Caco-2 (cell line): ENCODE measurements around the gene ATF2. TPM values are rescaled to one million over a fixed set of nuclear protein-coding genes. Genes with fewer than 3 reads are reported as not detected.

ENCODE experiments used
- BruUV-seq: library from RNA; stranded (reverse); fragments of 400-500 nt; replicated peaks from 2 replicates; lab custom pipeline; 2021; lab: Mats Ljungman, UMichigan
- CTCF ChIA-PET: fragments of 300-600 bp; sonication (Branson Sonifier 250); formaldehyde crosslinking; loops from one replicate; lab custom pipeline; 2022; ENCODE audit warnings: antibody characterized with exemption; lab: Charles Lee
- POLR2A ChIA-PET: fragments of 300-600 bp; sonication (Branson Sonifier 250); formaldehyde crosslinking; loops from one replicate; lab custom pipeline; 2022; ENCODE audit warnings: antibody characterized with exemption; lab: Charles Lee
- DNase-seq, 2 experiments: peaks; one replicate each; pipeline versions ENCODE4 v3.0.0 to v3.0.0-alpha.2; 2020 to 2022
- H3K27me3 ChIP-seq: replicated peaks from 2 replicates; pipeline ENCODE4 v1.6.0; 2011; ENCODE audit warnings: low read length; ENCODE audit not compliant: control insufficient read depth, insufficient read depth
- H3K36me3 ChIP-seq: 2 replicates; pipeline ENCODE4 v1.5.1; 2011; ENCODE audit warnings: low read length; ENCODE audit not compliant: control insufficient read depth, insufficient read depth
- H3K4me1 ChIP-seq: fragments of 250-450 bp; sonication (Bioruptor Pico); 2 replicates; pipeline ENCODE4 v1.5.1; 2020; ENCODE audit warnings: mild to moderate bottlenecking
- H3K4me3 ChIP-seq: 2 replicates; pipeline ENCODE4 v1.5.1; 2011; ENCODE audit warnings: low read depth, mild to moderate bottlenecking, control low read depth, low read length
- H3K9me3 ChIP-seq: fragments of 250-450 bp; sonication (Bioruptor Pico); 2 replicates; pipeline ENCODE4 v1.5.1; 2020; ENCODE audit warnings: mild to moderate bottlenecking, moderate library complexity
- H3K27ac Mint-ChIP-seq: one replicate; pipeline ENCODE4 v1.8.0; 2022; ENCODE audit warnings: mixed read lengths; ENCODE audit not compliant: unreplicated experiment
- H3K27me3 Mint-ChIP-seq: one replicate; pipeline ENCODE4 v1.8.0; 2022; ENCODE audit warnings: mixed read lengths; ENCODE audit not compliant: insufficient read depth, unreplicated experiment
- H3K36me3 Mint-ChIP-seq: one replicate; pipeline ENCODE4 v1.8.0; 2022; ENCODE audit warnings: mild to moderate bottlenecking, mixed read lengths; ENCODE audit not compliant: insufficient read depth, unreplicated experiment
- H3K4me1 Mint-ChIP-seq: one replicate; pipeline ENCODE4 v1.8.0; 2022; ENCODE audit warnings: low read depth, mixed read lengths; ENCODE audit not compliant: unreplicated experiment
- H3K4me3 Mint-ChIP-seq: one replicate; pipeline ENCODE4 v1.8.0; 2022; ENCODE audit warnings: mild to moderate bottlenecking, moderate library complexity, mixed read lengths; ENCODE audit not compliant: unreplicated experiment
- H3K9me3 Mint-ChIP-seq: one replicate; pipeline ENCODE4 v1.8.0; 2022; ENCODE audit warnings: mixed read lengths; ENCODE audit not compliant: unreplicated experiment
- intact Hi-C: fragments of 100-400 bp; cut with micrococcal nuclease; formaldehyde crosslinking; loops from one replicate; pipeline ENCODE4 v1.10.0; 2022; ENCODE audit not compliant: unreplicated experiment
- total RNA-seq: library from RNA; stranded (reverse); gene quantifications from 2 replicates; pipeline ENCODE4 v1.2.3, GENCODE V29; 2022
- TF ChIP-seq, protein P1 (sequence below), 2 experiments: fragments of 200-600 bp in 1 of 2; IDR thresholded peaks; 1 replicate in 1 of 2; 2 replicates in 1 of 2; pipeline versions ENCODE4 v1.5.1 to v1.8.0; 2011 to 2022; ENCODE audit warnings: antibody characterized with exemption in 1 of 2, control low read depth in 1 of 2, inconsistent platforms in 1 of 2, low read depth in 1 of 2, low read length in 1 of 2, mild to moderate bottlenecking in 1 of 2, moderate library complexity in 1 of 2; ENCODE audit not compliant: insufficient read depth in 1 of 2, severe bottlenecking in 1 of 2, unreplicated experiment in 1 of 2

Gene ATF2
- total RNA-seq, 1 experiment from 2014 or later: 47.1 TPM

- no TSS peak for BruUV-seq
- Mint-ChIP-seq H3K36me3 (peaks cover 53% of the 10 kb centered on the region), H3K27ac (no peak overlapping the region), H3K4me1 (peaks cover 3% of the 10 kb centered on the region), H3K9me3 (no peaks in the 10 kb centered on the region), H3K4me3 (no peak overlapping the region), H3K27me3 (no peaks in the 10 kb centered on the region)
- no peaks in the 10 kb centered on the region for H3K27me3 ChIP-seq
- no peaks in the 10 kb centered on the region for H3K9me3 ChIP-seq
- ChIA-PET POLR2A (no interaction called here), CTCF (no interaction called here)
- DNase-seq: no peak
- TF ChIP-seq, protein P1, sequence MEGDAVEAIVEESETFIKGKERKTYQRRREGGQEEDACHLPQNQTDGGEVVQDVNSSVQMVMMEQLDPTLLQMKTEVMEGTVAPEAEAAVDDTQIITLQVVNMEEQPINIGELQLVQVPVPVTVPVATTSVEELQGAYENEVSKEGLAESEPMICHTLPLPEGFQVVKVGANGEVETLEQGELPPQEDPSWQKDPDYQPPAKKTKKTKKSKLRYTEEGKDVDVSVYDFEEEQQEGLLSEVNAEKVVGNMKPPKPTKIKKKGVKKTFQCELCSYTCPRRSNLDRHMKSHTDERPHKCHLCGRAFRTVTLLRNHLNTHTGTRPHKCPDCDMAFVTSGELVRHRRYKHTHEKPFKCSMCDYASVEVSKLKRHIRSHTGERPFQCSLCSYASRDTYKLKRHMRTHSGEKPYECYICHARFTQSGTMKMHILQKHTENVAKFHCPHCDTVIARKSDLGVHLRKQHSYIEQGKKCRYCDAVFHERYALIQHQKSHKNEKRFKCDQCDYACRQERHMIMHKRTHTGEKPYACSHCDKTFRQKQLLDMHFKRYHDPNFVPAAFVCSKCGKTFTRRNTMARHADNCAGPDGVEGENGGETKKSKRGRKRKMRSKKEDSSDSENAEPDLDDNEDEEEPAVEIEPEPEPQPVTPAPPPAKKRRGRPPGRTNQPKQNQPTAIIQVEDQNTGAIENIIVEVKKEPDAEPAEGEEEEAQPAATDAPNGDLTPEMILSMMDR (IDR thresholded peaks at IDR 0.05; ENCODE audit: insufficient read depth in 1 of 2, low read depth in 1 of 2, low read length in 1 of 2, severe bottlenecking in 1 of 2, unreplicated experiment in 1 of 2): no peak
- intact Hi-C loops: no loop called here
- no peaks in the 10 kb centered on the region for H3K4me1 ChIP-seq
- 0 out of 2 replicates have a peak, but pooled peaks cover 1% of the 10 kb centered on the region for H3K36me3 ChIP-seq
- H3K4me3 ChIP-seq: no peak overlapping the region
Observed at GRCh38 chr2:175176624-175177023, 8.6 kb upstream of the ATF2 start.

DNA sequence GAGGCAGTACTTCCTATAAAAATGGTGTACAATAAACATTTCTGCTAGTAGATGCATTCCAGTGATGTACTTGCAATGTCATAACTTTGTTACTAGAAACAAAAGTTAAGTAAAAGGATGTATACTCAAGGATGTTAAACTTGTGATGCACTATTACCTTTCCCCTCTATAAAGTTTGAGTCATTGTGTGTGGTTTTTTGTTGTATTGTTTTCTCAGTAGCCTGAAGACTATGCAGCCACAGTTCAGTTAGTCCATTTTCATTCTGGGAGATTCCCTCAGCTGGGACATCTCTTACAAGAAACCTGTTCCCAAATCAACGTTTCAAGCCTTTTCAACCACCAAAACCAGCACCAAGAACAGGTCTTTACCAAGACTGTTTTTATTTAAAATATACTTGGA lies 7.9 kb upstream of the ATF2 start:
- no peak overlapping the region for H3K27ac Mint-ChIP-seq
- DNase-seq: no peak
- BruUV-seq: no TSS peak
- H3K4me1 Mint-ChIP-seq: no peaks in the 10 kb centered on the region
- no peak overlapping the region for H3K4me3 Mint-ChIP-seq
- Histone ChIP-seq H3K4me3 (no peak overlapping the region), H3K9me3 (no peaks in the 10 kb centered on the region), H3K27me3 (no peaks in the 10 kb centered on the region), H3K4me1 (no peaks in the 10 kb centered on the region), H3K36me3 (0 out of 2 replicates have a peak, but pooled peaks cover 1% of the 10 kb centered on the region)
- intact Hi-C loops: no loop called here
- H3K36me3 Mint-ChIP-seq: peaks cover 46% of the 10 kb centered on the region
- TF ChIP-seq, protein P1 (IDR thresholded peaks at IDR 0.05; ENCODE audit: insufficient read depth in 1 of 2, low read depth in 1 of 2, low read length in 1 of 2, severe bottlenecking in 1 of 2, unreplicated experiment in 1 of 2): no peak
- ChIA-PET CTCF (no interaction called here), POLR2A (no interaction called here)
- no peaks in the 10 kb centered on the region for H3K9me3 Mint-ChIP-seq
- no peaks in the 10 kb centered on the region for H3K27me3 Mint-ChIP-seq

- no peaks in the 10 kb centered on the region for H3K9me3 Mint-ChIP-seq
- no peaks in the 10 kb centered on the region for H3K4me1 ChIP-seq
- TF ChIP-seq, protein P1 (IDR thresholded peaks at IDR 0.05; ENCODE audit: insufficient read depth in 1 of 2, low read depth in 1 of 2, low read length in 1 of 2, severe bottlenecking in 1 of 2, unreplicated experiment in 1 of 2): no peak
- 0 out of 2 replicates have a peak, but pooled peaks cover 1% of the 10 kb centered on the region for H3K36me3 ChIP-seq
- intact Hi-C loops: no loop called here
- H3K4me1 Mint-ChIP-seq: no peaks in the 10 kb centered on the region
- no peak overlapping the region for H3K27ac Mint-ChIP-seq
- no peaks in the 10 kb centered on the region for H3K9me3 ChIP-seq
- no peaks in the 10 kb centered on the region for H3K27me3 Mint-ChIP-seq
- H3K4me3 Mint-ChIP-seq: no peak overlapping the region
- no TSS peak for BruUV-seq
- CTCF ChIA-PET: no interaction called here
- no peak for DNase-seq
- POLR2A ChIA-PET: no interaction called here
- H3K4me3 ChIP-seq: no peak overlapping the region
- H3K36me3 Mint-ChIP-seq: peaks cover 40% of the 10 kb centered on the region
- no peaks in the 10 kb centered on the region for H3K27me3 ChIP-seq
Observed at GRCh38 chr2:175175320-175175719, 7.3 kb upstream of the ATF2 start.
